Lower lobe of right lung (tissue), 2 donors: Measurements from ENCODE around the gene FAM216A. TPM values are rescaled to one million over a fixed set of nuclear protein-coding genes. Genes with fewer than 3 reads are reported as not detected.
A peak's percentile ranks its signal among the peaks of the same experiment; 100 is the strongest.
"Not testable (repeated sequence)": the region's sequence is repeated elsewhere in the genome, so short reads cannot be mapped to it uniquely, and the experiment has no call there.

ENCODE experiments used
- ATAC-seq, 2 donors: fragments of 200-7000 bp; cut with Tn5 transposase; one replicate each; pipeline ENCODE4 v1.9.1; 2020 to 2022; ENCODE audit warnings: mild to moderate bottlenecking in 2 of 2, moderate library complexity in 2 of 2
- DNase-seq: peaks from one replicate; pipeline ENCODE4 v3.0.0-alpha.2; 2020
- H3K27ac ChIP-seq: fragments of 200-600 bp; one replicate; pipeline ENCODE4 v1.8.0; 2022
- H3K27me3 ChIP-seq: fragments of 200-600 bp; one replicate; pipeline ENCODE4 v1.8.0; 2022; ENCODE audit warnings: low read depth
- H3K36me3 ChIP-seq: fragments of 200-600 bp; one replicate; pipeline ENCODE4 v1.8.0; 2022; ENCODE audit warnings: mild to moderate bottlenecking
- H3K4me1 ChIP-seq: fragments of 200-600 bp; one replicate; pipeline ENCODE4 v1.8.0; 2022
- H3K4me3 ChIP-seq: fragments of 200-600 bp; one replicate; pipeline ENCODE4 v1.8.0; 2022; ENCODE audit warnings: mild to moderate bottlenecking
- H3K9me3 ChIP-seq: fragments of 200-600 bp; one replicate; pipeline ENCODE4 v1.8.0; 2022
- intact Hi-C: fragments of 100-400 bp; cut with DNase I; formaldehyde crosslinking; loops from one replicate; pipeline ENCODE4 v1.11.0; 2022
- total RNA-seq: library from RNA; stranded (reverse); fragmentation: NEBNext Ultra II Directional; extraction: Animal tissue kit (Norgen Biotek cat#: 25700); gene quantifications from one replicate; pipeline ENCODE4 v1.2.1, GENCODE V29; 2021
- TF ChIP-seq, protein P1 (sequence below): fragments of 200-600 bp; IDR thresholded peaks from one replicate; pipeline ENCODE4 v1.8.0; 2022; ENCODE audit warnings: antibody characterized with exemption, mild to moderate bottlenecking
- donor health status: DM: no; HTN: yes; CAD: no; lungs with severe emphysema.

The FAM216A gene
- total RNA-seq, 1 donor from 2014 or later: 3.0 TPM

DNA sequence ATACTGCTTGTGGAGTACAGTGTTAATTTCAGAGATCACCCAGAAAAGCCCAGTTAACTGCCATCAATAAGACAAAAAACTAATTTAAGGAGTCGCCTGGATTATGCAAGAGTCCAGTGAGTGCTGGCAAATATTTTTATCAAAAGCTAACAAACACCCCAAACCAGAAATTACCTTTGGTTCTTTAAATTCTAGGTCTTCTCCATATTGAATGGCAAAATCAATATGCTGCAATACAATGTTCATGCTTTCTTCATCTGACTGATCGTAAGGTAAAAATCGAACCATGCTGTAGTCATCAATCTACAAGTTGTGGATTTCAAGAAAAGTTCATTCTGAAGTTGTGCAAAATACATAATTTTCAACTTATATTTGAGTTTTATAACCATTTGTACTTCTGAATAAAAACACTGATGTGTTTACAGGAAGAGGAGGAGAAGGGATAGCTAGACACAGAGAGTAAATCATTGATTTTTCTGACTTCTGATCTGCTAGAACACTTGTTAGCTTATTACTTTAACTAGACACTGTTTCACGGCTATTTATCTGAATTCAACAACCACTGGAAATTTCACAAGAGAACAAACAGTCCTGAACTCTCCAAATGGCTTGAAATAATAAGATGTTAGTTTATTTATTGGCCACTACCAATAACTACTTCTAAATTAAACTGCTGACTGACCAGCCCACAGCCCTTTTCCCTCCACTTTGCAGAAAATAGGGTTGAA, 14.9 kb upstream of the FAM216A start:
- no peaks in the 10 kb centered on the region for H3K27me3 ChIP-seq
- no peak overlapping the region for H3K27ac ChIP-seq
- peaks cover 18% of the 10 kb centered on the region for H3K4me1 ChIP-seq
- DNase-seq (no peak), ATAC-seq (no peak)
- intact Hi-C loops: no loop called here
- peaks cover 58% of the 10 kb centered on the region for H3K36me3 ChIP-seq
- TF ChIP-seq, protein P1, sequence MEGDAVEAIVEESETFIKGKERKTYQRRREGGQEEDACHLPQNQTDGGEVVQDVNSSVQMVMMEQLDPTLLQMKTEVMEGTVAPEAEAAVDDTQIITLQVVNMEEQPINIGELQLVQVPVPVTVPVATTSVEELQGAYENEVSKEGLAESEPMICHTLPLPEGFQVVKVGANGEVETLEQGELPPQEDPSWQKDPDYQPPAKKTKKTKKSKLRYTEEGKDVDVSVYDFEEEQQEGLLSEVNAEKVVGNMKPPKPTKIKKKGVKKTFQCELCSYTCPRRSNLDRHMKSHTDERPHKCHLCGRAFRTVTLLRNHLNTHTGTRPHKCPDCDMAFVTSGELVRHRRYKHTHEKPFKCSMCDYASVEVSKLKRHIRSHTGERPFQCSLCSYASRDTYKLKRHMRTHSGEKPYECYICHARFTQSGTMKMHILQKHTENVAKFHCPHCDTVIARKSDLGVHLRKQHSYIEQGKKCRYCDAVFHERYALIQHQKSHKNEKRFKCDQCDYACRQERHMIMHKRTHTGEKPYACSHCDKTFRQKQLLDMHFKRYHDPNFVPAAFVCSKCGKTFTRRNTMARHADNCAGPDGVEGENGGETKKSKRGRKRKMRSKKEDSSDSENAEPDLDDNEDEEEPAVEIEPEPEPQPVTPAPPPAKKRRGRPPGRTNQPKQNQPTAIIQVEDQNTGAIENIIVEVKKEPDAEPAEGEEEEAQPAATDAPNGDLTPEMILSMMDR: no peak
- no peak overlapping the region for H3K4me3 ChIP-seq
- no peaks in the 10 kb centered on the region for H3K9me3 ChIP-seq

DNA sequence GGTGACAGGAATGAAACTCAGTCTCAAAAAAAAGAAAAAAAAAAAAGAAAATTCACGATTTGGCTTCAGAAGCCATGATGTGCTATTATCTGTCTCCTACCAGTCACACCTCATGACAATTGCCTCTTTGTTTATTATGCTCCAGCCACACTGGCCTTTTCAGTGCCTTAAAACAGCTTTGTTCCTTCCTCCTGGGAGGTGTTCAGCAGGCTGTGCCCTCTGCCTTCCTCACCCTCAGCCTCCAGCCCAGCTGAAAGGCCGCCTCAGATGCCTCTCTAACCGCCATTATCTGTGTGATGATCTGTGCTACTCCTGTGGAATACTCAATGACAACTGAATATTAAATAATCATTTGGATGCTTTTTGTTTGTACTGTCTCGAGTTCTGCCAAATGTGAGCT, 9.9 kb upstream of the FAM216A start:
- no peak overlapping the region for H3K4me3 ChIP-seq
- H3K9me3 ChIP-seq: no peaks in the 10 kb centered on the region
- no peaks in the 10 kb centered on the region for H3K27me3 ChIP-seq
- H3K27ac ChIP-seq: no peak overlapping the region
- no peak for ATAC-seq
- H3K4me1 ChIP-seq: peaks cover 11% of the 10 kb centered on the region
- TF ChIP-seq, protein P1: no peak
- no peak for DNase-seq
- peaks cover 85% of the 10 kb centered on the region for H3K36me3 ChIP-seq
- intact Hi-C loops: no loop called here

DNA sequence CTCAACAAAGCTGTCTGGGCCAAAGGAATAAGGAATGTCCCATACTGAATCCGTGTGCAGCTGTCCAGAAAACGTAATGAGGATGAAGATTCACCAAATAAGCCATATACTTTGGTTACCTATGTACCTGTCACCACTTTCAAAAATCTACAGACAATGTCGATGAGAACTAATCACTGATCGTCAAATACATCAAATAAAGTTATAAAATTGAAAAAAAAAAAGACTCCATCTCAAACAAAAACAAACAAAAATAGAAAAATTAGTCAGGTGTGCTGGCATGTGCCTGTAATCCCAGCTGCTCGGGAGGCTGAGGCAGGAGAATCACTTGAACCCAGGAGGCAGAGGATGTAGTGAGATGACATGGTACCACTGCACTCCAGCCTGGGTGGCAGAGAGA, 7.5 kb upstream of the FAM216A start:
- H3K9me3 ChIP-seq, H3K27ac ChIP-seq, H3K4me3 ChIP-seq, H3K27me3 ChIP-seq, ATAC-seq, intact Hi-C loops, DNase-seq: not testable (repeated sequence)
- peaks cover 85% of the 10 kb centered on the region for H3K36me3 ChIP-seq
- H3K4me1 ChIP-seq: peaks cover 11% of the 10 kb centered on the region

DNA sequence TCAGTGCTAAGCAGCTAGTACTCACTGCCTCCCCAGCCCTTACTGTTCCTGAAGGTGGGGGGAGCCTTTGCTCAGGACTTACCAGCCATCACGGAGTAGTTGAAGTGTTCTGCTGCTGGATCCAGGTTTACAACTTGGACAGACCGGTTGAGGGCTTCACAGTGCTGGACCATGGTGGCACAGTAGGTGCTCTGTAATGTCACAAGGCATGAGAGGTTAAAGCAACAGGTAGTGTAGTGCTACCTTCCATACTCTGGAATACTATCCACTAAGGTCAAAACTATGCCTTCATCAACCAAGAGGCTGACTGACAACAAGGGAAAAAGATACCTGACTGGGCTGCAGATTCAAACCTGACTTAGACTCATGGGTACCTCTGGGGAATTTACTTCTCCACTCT, 3.6 kb upstream of the FAM216A start:
- Histone ChIP-seq H3K4me3 (no peak overlapping the region), H3K27me3 (no peaks in the 10 kb centered on the region), H3K36me3 (peaks cover 53% of the 10 kb centered on the region), H3K27ac (no peak overlapping the region), H3K9me3 (no peaks in the 10 kb centered on the region), H3K4me1 (peaks cover 24% of the 10 kb centered on the region)
- TF ChIP-seq, protein P1: no peak
- intact Hi-C loops: no loop called here
- DNase-seq: no peak
- no peak for ATAC-seq

DNA sequence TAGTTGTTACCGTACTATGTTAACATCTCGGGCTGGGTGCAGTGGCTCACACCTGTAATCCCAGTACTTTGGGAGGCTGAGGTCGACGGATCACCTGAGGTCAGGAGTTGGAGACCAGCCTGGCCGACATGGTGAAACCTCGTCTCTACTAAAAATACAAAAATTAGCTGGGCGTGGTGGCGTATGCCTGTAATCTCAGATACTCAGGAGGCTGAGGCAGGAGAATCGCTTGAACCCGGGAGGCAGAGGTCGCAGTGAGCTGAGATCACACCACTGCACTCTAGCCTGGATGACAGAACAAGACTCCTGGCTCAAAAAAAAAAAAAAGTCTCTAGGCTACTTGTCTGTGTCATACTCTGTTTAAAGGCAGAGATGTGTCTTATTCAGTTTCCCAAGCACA, 2.9 kb upstream of the FAM216A start:
- H3K27me3 ChIP-seq, H3K9me3 ChIP-seq, H3K27ac ChIP-seq, DNase-seq, H3K4me3 ChIP-seq, ATAC-seq, intact Hi-C loops: not testable (repeated sequence)
- Histone ChIP-seq H3K36me3 (peaks cover 46% of the 10 kb centered on the region), H3K4me1 (peaks cover 24% of the 10 kb centered on the region)

DNA sequence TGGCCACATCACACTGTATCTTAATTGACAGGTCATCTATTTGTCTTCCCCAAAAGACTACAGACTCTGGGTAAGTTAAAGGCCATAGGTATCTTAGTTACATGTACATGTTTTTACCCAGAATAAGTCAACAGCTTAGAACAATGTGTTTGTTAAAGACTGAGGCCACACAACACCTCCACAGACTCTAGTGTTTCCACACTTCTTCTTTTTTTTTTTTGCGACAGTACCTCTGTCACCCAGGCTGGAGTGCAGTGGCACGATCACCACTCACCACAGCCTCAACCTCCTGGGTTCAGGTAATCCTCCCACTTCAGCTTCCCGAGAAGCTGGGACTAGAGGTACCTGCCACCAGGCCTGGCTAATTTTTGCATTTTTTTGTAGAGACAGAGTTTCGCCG, 1.9 kb upstream of the FAM216A start:
- Histone ChIP-seq H3K27ac (no peak overlapping the region), H3K4me3 (peak overlapping the region; percentile 95)
- intact Hi-C loops: no loop called here

More for the DNA sequence above, 1.9 kb upstream of the FAM216A start:
- Histone ChIP-seq H3K27me3 (no peaks in the 10 kb centered on the region), H3K9me3 (no peaks in the 10 kb centered on the region), H3K36me3 (peaks cover 37% of the 10 kb centered on the region), H3K4me1 (peaks cover 24% of the 10 kb centered on the region)
- TF ChIP-seq, protein P1: no peak
- DNase-seq (no peak), ATAC-seq (no peak)
